CD4-positive, alpha-beta T cell treated with Interleukin-1 beta for 1 hour (primary cell): ENCODE results near the gene TMPRSS3.
"Not testable (repeated sequence)": the region's sequence is repeated elsewhere in the genome, so short reads cannot be mapped to it uniquely, and the experiment has no call there.

Experiments
- DNase-seq, 2 donors: peaks; one replicate each; pipeline ENCODE4 v3.0.0-alpha.2; 2020 to 2022

The TMPRSS3 gene

GRCh38 chr21:42427809-42428419 is 32.1 kb upstream of the TMPRSS3 start:
- DNase-seq = no peak

DNA sequence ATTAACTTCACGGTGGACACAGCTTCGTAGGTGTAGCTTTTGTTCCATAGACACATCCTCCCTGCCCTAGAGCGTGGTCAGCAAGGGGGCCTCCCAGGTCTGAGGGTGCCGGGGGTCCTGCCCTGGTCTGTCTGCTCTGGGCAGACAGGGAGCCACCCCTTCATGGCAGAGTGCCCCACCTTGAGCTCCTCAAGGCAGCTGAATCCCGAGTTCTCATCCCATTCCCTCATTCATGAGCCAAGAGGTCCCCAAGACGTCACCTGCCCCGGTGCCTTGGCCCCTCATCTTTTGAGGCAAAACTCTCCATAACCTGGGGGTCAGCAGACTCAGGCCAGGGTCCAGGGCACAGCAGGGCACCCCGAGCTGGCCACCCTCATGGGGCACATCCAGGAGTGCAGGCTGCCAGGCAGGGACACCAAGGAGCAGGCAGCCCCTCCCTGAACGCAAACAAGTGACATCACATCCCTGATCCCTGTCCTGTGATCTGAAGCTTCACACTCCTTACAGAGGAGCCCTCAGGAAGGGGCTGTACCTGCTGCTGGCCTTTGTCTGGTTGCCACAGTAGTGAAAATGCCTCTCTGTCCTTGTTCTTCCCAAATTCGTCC is 31.1 kb upstream of the TMPRSS3 start:
- DNase-seq = no peak

- no peak for DNase-seq
Observed at GRCh38 chr21:42426424-42426823, 30.6 kb upstream of the TMPRSS3 start.

GRCh38 chr21:42425591-42425990 is 29.7 kb upstream of the TMPRSS3 start:
- DNase-seq = no peak

GRCh38 chr21:42424914-42425541 is 29.2 kb upstream of the TMPRSS3 start:
- peak; percentile 77 to 83 for DNase-seq

- DNase-seq = no peak
Observed at GRCh38 chr21:42423685-42424084, 27.8 kb upstream of the TMPRSS3 start.

- peak; percentile 31 to 48 for DNase-seq
Observed at GRCh38 chr21:42423197-42423675, 27.4 kb upstream of the TMPRSS3 start.

- no peak for DNase-seq
Observed at GRCh38 chr21:42421018-42421793, 25.4 kb upstream of the TMPRSS3 start.

DNA sequence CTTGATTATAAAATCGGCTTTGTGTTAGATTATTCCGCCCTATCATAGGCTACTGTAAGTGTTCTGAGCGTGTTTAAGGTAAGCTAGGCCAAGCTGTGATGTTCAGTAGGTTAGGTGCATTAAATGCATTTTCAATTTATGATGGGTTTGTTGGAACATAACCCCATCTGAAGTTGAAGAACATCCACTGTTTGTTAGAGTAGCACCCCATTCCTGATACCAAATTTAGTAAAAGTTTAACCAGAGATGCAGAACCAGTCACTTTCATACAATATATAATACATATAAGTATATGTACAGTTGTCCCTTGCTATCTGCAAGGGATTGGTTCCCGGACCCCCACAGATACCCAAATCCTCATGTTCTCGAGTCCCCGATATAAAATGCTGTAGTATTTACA is 24.0 kb upstream of the TMPRSS3 start:
- no peak for DNase-seq

DNA sequence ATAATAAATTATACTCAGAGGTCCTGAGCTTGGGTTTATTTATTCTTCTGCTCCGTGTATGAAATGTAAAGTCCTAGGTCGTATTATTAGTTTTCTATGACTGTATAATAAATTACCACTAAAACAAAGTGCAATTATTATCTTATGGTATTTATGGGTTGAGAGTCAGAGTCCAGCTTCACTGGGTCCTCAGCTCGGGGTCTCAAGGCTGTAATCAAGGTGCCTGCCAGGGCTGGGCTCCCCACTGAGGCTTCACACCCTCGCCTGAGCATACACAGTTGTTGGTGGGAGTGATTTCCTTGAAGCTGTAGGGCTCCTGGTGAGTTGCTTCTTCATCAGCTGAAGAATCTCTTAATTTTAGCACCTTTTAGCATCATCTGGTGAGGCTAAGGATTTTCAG is 23.0 kb upstream of the TMPRSS3 start:
- DNase-seq = no peak

DNA sequence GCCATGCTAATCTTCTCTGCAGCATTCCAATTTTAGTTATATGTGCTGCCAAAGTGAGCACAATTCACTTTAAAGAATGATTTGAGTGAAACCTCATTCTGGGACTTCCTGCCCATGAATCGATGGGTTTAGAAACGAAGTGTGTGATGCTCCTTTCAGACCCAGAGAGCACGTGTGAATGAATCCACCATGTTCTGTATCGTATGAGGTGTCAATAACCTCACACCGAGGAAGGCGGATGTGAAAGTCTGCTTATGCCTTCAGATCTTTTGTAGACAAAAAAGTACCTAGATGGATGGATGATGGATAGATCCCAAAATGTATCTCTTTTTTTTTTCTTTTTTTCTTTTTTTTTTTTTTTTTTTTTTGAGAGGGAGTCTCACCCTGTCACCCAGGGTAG is 21.7 kb upstream of the TMPRSS3 start:
- DNase-seq = peak in 1 of 2 donors; percentile 48

- DNase-seq = peak; percentile 89 to 90
Observed at GRCh38 chr21:42414928-42415769, 19.3 kb upstream of the TMPRSS3 start.

GRCh38 chr21:42414553-42414927 is 18.7 kb upstream of the TMPRSS3 start:
- no peak for DNase-seq

- DNase-seq = no peak
Observed at GRCh38 chr21:42414066-42414465, 18.2 kb upstream of the TMPRSS3 start.

GRCh38 chr21:42413500-42413899 is 17.6 kb upstream of the TMPRSS3 start:
- no peak for DNase-seq

- no peak for DNase-seq
Observed at GRCh38 chr21:42413093-42413492, 17.2 kb upstream of the TMPRSS3 start.

DNA sequence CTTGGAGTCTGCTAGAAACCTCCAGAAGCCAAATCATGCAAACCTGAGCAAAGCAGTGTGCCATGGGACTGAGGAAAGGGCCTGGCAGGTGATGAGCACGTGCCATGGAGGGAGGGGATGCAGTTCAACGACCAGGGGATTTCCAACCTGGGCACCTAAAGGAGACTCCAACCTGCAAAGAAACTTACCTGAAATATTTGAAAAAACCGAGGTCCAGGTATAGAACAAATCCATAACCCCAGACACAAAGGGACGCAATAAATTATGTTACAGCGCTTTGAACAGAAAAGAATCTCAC is 16.7 kb upstream of the TMPRSS3 start:
- DNase-seq = no peak

- DNase-seq = no peak
Observed at GRCh38 chr21:42411891-42412635, 16.2 kb upstream of the TMPRSS3 start.

DNA sequence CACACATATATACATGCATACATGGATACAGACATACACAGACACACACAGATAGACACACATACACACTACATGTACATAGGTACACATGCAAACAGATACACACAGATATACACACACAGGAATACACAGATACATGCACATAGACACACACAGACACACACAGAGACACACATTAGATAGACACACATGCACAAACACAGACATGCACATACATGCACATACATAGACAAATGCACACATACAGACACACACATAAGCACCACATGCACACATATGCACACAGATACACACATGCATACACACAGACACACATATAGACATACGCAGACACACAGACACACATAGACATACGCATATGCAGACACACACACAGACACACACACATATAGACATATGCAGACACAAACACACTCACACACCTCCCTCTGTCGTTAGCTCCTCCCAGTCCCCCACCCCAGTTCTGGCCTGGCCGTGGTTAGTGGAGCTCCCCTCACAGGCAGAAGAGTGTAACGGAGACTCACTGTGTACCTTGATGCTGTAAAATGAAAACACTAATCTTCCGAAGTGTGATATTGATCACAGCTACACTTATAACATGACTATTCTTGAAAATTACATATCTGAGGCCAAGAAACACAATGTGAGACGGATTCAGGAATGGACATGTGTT is 15.5 kb upstream of the TMPRSS3 start:
- DNase-seq = peak in 1 of 2 donors; percentile 33

DNA sequence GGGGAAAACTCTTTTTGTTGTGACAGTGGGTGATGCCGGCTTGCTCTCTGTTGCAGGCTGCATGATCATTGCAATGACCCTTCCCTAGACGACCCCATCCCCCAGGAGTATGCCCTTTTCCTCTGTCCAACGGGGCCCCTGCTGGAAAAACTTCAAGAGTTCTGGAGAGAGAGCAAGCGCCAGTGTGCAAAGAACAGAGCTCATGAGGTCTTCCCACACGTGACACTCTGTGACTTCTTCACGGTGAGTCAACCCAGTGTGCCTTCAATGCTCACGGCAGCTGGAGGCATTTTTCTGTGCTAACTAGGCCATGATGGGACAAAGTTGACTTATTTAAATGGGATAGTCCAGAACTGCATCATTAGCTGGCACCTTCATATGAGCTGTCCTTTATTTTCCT is 13.5 kb upstream of the TMPRSS3 start:
- DNase-seq = no peak

DNA sequence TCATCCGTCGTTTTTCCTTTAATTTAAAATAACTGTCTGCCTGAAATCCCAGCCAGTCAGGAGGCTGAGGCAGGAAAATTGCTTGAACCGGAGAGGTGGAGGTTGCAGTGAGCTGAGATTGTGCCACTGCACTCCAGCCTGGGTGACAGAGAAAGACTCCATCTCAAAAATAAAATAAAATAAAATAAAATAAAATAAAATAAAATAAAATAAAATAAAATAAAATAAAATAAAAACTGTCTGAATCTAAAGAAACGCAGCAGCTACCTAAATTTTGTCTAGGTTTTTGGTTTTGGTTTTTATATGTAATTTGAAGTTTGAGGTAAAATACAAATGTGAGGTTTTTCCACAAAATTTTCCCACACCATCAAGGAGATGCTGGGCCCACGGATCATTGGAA is 12.9 kb upstream of the TMPRSS3 start:
- DNase-seq = not testable (repeated sequence)

DNA sequence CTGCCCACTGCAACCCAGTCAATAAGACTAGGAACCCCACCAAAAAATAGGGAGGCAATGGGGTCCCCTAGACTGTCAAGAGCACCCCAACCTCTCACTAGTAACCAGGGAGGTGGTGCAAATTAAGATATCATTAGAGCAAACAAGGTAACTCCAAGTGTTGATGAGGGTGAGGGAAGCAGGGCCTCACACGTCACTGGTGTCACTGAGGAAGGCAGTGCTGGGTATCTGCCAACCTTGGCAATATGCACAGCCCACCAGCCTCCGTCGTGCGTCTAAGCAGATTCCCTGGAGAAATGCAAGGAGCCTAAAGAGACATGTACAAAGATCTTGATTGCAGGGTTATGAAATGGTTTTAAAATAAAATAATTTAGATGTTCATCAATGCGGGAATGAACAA is 11.6 kb upstream of the TMPRSS3 start:
- no peak for DNase-seq
